PC-3 (cell line): ENCODE results near the gene ANKRD40CL.

ENCODE experiments used
- CTCF ChIP-seq: fragments of 300-600 bp; sonication (generic); conservative IDR thresholded peaks from 2 replicates; pipeline ENCODE4 v1.5.1; 2017; ENCODE audit warnings: antibody characterized with exemption, low read depth, mild to moderate bottlenecking, low read length
- EZH2 ChIP-seq: fragments of 300-600 bp; sonication (generic); IDR thresholded peaks from one replicate; pipeline ENCODE4 v1.6.1; 2017; ENCODE audit warnings: antibody characterized with exemption, mild to moderate bottlenecking, low read length; ENCODE audit not compliant: unreplicated experiment
- EZH2phosphoT487 ChIP-seq: fragments of 300-600 bp; sonication (generic); IDR thresholded peaks from 2 replicates; pipeline ENCODE4 v1.6.1; 2018; ENCODE audit warnings: mild to moderate bottlenecking, antibody characterized with exemption, low read length, borderline replicate concordance

DNA sequence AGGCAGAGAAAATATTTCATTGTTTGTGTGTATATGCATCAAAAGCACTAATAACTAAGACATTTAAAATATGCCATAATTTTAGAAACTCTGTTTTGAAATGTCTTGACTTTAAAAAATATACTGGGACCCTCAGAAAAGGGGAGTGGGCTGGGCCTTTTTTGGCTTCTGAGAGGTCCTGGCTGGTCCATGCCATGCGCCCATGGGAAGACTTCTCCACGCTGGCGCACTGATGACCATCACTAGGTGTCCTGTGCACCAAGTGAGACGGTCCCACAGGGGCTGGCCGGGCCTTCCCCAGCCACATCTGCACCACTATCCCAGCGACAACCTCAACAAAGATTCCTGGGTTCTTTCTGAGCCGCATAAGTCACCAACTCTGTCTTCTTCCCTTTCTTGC lies 41.1 kb upstream of the ANKRD40CL start:
- TF ChIP-seq CTCF (no peak), EZH2 (no peak), EZH2phosphoT487 (no peak)
